ENCODE measurements around the gene GRIN1.

DNA sequence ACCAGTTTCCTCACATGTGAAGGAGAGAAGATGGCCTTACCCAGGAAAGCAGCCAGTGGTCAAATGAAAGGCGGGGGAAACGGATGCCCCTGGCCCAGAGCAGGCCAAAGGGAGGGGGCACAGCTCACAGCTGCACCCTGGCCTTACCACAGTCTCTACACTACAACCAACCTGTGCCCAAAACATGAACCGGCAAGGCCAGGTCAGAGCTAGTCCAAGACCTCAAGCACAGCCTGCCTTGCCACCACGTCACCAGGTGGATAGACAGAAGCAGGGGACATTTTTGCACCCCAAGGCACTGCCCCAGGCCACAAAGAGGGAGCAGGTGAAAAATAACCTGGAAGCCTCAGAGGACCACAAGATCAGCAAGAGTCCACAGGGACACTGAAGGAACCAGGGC lies 4.5 kb downstream of the GRIN1 start:
- TF ChIP-seq EZH2 (IDR thresholded peaks at IDR 0.05; ENCODE audit: borderline replicate concordance, low read depth, low read length, poor library complexity, severe bottlenecking), result no peak
- TF ChIP-seq, protein P1, sequence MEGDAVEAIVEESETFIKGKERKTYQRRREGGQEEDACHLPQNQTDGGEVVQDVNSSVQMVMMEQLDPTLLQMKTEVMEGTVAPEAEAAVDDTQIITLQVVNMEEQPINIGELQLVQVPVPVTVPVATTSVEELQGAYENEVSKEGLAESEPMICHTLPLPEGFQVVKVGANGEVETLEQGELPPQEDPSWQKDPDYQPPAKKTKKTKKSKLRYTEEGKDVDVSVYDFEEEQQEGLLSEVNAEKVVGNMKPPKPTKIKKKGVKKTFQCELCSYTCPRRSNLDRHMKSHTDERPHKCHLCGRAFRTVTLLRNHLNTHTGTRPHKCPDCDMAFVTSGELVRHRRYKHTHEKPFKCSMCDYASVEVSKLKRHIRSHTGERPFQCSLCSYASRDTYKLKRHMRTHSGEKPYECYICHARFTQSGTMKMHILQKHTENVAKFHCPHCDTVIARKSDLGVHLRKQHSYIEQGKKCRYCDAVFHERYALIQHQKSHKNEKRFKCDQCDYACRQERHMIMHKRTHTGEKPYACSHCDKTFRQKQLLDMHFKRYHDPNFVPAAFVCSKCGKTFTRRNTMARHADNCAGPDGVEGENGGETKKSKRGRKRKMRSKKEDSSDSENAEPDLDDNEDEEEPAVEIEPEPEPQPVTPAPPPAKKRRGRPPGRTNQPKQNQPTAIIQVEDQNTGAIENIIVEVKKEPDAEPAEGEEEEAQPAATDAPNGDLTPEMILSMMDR (conservative IDR thresholded peaks at IDR 0.05; ENCODE audit: low read depth, low read length), result no peak

Data from A673 (cell line).